T1000 (cell line): ENCODE measurements around the gene RAMP1.
"Not testable (repeated sequence)": the region's sequence is repeated elsewhere in the genome, so short reads cannot be mapped to it uniquely, and the experiment has no call there.

Experiments
- DNase-seq: peaks from one replicate; lab custom pipeline; 2025; ENCODE audit warnings: mixed read lengths; lab: John Stamatoyannopoulos, UW

Gene RAMP1

GRCh38 chr2:237859533-237860272, at the start of gene RAMP1:
TSS of gene RAMP1 (plus strand) at chr2:237859623. CDS start at chr2:237859676, 53 bp downstream.
- no peak for DNase-seq

- no peak for DNase-seq
Measured at GRCh38 chr2:237815637-237816036, 43.8 kb upstream of the RAMP1 start.

GRCh38 chr2:237816531-237816930, 42.9 kb upstream of the RAMP1 start:
- DNase-seq, result no peak

- DNase-seq, result peak; percentile 5
Measured at GRCh38 chr2:237818066-237818473, 41.4 kb upstream of the RAMP1 start.

GRCh38 chr2:237819231-237819630, 40.2 kb upstream of the RAMP1 start:
- DNase-seq, result no peak

GRCh38 chr2:237820421-237820820, 39.0 kb upstream of the RAMP1 start:
- no peak for DNase-seq

- DNase-seq, result no peak
Measured at GRCh38 chr2:237823544-237823943, 35.9 kb upstream of the RAMP1 start.

- no peak for DNase-seq
Measured at GRCh38 chr2:237824085-237824484, 35.3 kb upstream of the RAMP1 start.

GRCh38 chr2:237827421-237827987, 31.9 kb upstream of the RAMP1 start:
- DNase-seq, result no peak

GRCh38 chr2:237830522-237830921, 28.9 kb upstream of the RAMP1 start:
- DNase-seq, result no peak

- DNase-seq, result no peak
Measured at GRCh38 chr2:237833546-237833945, 25.9 kb upstream of the RAMP1 start.

GRCh38 chr2:237835372-237835771, 24.1 kb upstream of the RAMP1 start:
- DNase-seq, result no peak

GRCh38 chr2:237841051-237841450, 18.4 kb upstream of the RAMP1 start:
- no peak for DNase-seq

- DNase-seq, result not testable (repeated sequence)
Measured at GRCh38 chr2:237848940-237849339, 10.5 kb upstream of the RAMP1 start.

GRCh38 chr2:237854295-237854694, 5.1 kb upstream of the RAMP1 start:
- no peak for DNase-seq

GRCh38 chr2:237857791-237858190, 1.6 kb upstream of the RAMP1 start:
- DNase-seq, result no peak

GRCh38 chr2:237858294-237859081, 935 bp upstream of the RAMP1 start:
- no peak for DNase-seq

GRCh38 chr2:237859082-237859433, 365 bp upstream of the RAMP1 start:
- DNase-seq, result no peak

- DNase-seq, result no peak
Measured at GRCh38 chr2:237860273-237860935, 981 bp downstream of the RAMP1 start.

GRCh38 chr2:237861875-237862527, 2.6 kb downstream of the RAMP1 start:
- no peak for DNase-seq

- no peak for DNase-seq
Measured at GRCh38 chr2:237862528-237862895, 3.1 kb downstream of the RAMP1 start.

- DNase-seq, result no peak
Measured at GRCh38 chr2:237863102-237863511, 3.7 kb downstream of the RAMP1 start.
